Measurements from ENCODE around the gene SPATS2. TPM values are rescaled to one million over a fixed set of nuclear protein-coding genes. Genes with fewer than 3 reads are reported as not detected.
A peak's percentile ranks its signal among the peaks of the same experiment; 100 is the strongest.
"Not testable (repeated sequence)": the region's sequence is repeated elsewhere in the genome, so short reads cannot be mapped to it uniquely, and the experiment has no call there.

Gene SPATS2
- total RNA-seq, 2 experiments from 2014 or later = 6.1 to 6.4 TPM

- DNase-seq (no peak), ATAC-seq (ENCODE audit: poor library complexity) (no peak)
- Histone ChIP-seq H3K9me3 (ENCODE audit: control insufficient read depth in 1 of 2, insufficient read depth in 1 of 2, low read length in 2 of 2) (no peaks in the 10 kb centered on the region), H3K36me3 (ENCODE audit: insufficient read depth, low read length) (no peaks in the 10 kb centered on the region), H3K4me1 (ENCODE audit: insufficient read depth, low read length) (peaks cover 15% of the 10 kb centered on the region), H3K4me3 (ENCODE audit: low read length) (no peak overlapping the region), H3K27me3 (ENCODE audit: control insufficient read depth in 1 of 2, insufficient read depth in 2 of 2, low read length in 2 of 2) (no peaks in the 10 kb centered on the region), H3K27ac (ENCODE audit: low read depth in 1 of 2, low read length in 2 of 2) (no peak overlapping the region)
- Mint-ChIP-seq H3K4me1 (ENCODE audit: low read depth) (peaks cover 28% of the 10 kb centered on the region), H3K27me3 (no peaks in the 10 kb centered on the region), H3K36me3 (ENCODE audit: low read depth) (peaks cover 9% of the 10 kb centered on the region), H3K9me3 (no peaks in the 10 kb centered on the region), H3K4me3 (no peak overlapping the region), H3K27ac (peak overlapping the region; percentile 56)
- TF ChIP-seq CTCF (IDR thresholded peaks at IDR 0.05) = no peak
- intact Hi-C loops (cut with DNase I, micrococcal nuclease) = no loop called here
- POLR2A ChIA-PET = no interaction called here
- CTCF ChIA-PET = interaction anchor here (1.3 to 7.0 kb wide), 4 partner anchors 13 to 143 kb away, joined by 3 to 33 read pairs (median 5); partner anchors contain the start of gene DNAJC22
Observed at GRCh38 chr12:49370539-49370938, 3.3 kb downstream of the SPATS2 start.

GRCh38 chr12:49375406-49375805 is 8.1 kb downstream of the SPATS2 start:
- CTCF ChIA-PET = interaction anchor here (1.0 kb wide), 1 partner anchor 29 kb away, joined by 3 read pairs; no protein-coding TSS in a partner anchor
- TF ChIP-seq CTCF (IDR thresholded peaks at IDR 0.05) = no peak
- H3K27ac ChIP-seq (ENCODE audit: low read depth in 1 of 2, low read length in 2 of 2) = no peak overlapping the region

GRCh38 chr12:49377386-49377785 is 10.1 kb downstream of the SPATS2 start:
- Mint-ChIP-seq H3K9me3 (no peaks in the 10 kb centered on the region), H3K27me3 (no peaks in the 10 kb centered on the region), H3K4me1 (ENCODE audit: low read depth) (no peaks in the 10 kb centered on the region), H3K4me3 (no peak overlapping the region), H3K27ac (no peak overlapping the region), H3K36me3 (ENCODE audit: low read depth) (no peaks in the 10 kb centered on the region)
- Histone ChIP-seq H3K27ac (ENCODE audit: low read depth in 1 of 2, low read length in 2 of 2) (no peak overlapping the region), H3K4me3 (ENCODE audit: low read length) (no peak overlapping the region), H3K36me3 (ENCODE audit: insufficient read depth, low read length) (no peaks in the 10 kb centered on the region), H3K27me3 (ENCODE audit: control insufficient read depth in 1 of 2, insufficient read depth in 2 of 2, low read length in 2 of 2) (no peaks in the 10 kb centered on the region), H3K9me3 (ENCODE audit: control insufficient read depth in 1 of 2, insufficient read depth in 1 of 2, low read length in 2 of 2) (no peaks in the 10 kb centered on the region), H3K4me1 (ENCODE audit: insufficient read depth, low read length) (no peaks in the 10 kb centered on the region)
- TF ChIP-seq CTCF (IDR thresholded peaks at IDR 0.05) = no peak
- DNase-seq (no peak), ATAC-seq (ENCODE audit: poor library complexity) (no peak)
- intact Hi-C loops (cut with DNase I, micrococcal nuclease) = no loop called here
- POLR2A ChIA-PET = interaction anchor here (0.8 kb wide), 1 partner anchor 11 kb away, joined by 3 read pairs; no protein-coding TSS in a partner anchor
- CTCF ChIA-PET = interaction anchor here (0.9 to 1.2 kb wide), 2 partner anchors 19 to 35 kb away, joined by 3 to 4 read pairs; no protein-coding TSS in a partner anchor

More at GRCh38 chr12:49375406-49375805, 8.1 kb downstream of the SPATS2 start:
- intact Hi-C loops (cut with DNase I, micrococcal nuclease) = no loop called here
- H3K27me3 ChIP-seq (ENCODE audit: control insufficient read depth in 1 of 2, insufficient read depth in 2 of 2, low read length in 2 of 2) = no peaks in the 10 kb centered on the region
- Mint-ChIP-seq H3K27me3 (no peaks in the 10 kb centered on the region), H3K36me3 (ENCODE audit: low read depth) (no peaks in the 10 kb centered on the region), H3K4me1 (ENCODE audit: low read depth) (peaks cover 2% of the 10 kb centered on the region), H3K27ac (no peak overlapping the region), H3K9me3 (no peaks in the 10 kb centered on the region), H3K4me3 (no peak overlapping the region)
- no peaks in the 10 kb centered on the region for H3K9me3 ChIP-seq (ENCODE audit: control insufficient read depth in 1 of 2, insufficient read depth in 1 of 2, low read length in 2 of 2)
- POLR2A ChIA-PET = interaction anchor here (2.0 kb wide), 1 partner anchor 8 kb away, joined by 12 read pairs; the partner anchor contains the start of gene SPATS2
- H3K36me3 ChIP-seq (ENCODE audit: insufficient read depth, low read length) = no peaks in the 10 kb centered on the region
- ATAC-seq (ENCODE audit: poor library complexity) = no peak
- no peak for DNase-seq
- H3K4me3 ChIP-seq (ENCODE audit: low read length) = no peak overlapping the region
- no peaks in the 10 kb centered on the region for H3K4me1 ChIP-seq (ENCODE audit: insufficient read depth, low read length)

- H3K4me3 Mint-ChIP-seq; ATAC-seq (ENCODE audit: poor library complexity); H3K4me1 ChIP-seq (ENCODE audit: insufficient read depth, low read length); H3K36me3 Mint-ChIP-seq (ENCODE audit: low read depth); intact Hi-C loops (cut with DNase I, micrococcal nuclease); H3K27me3 Mint-ChIP-seq; H3K27ac ChIP-seq (ENCODE audit: low read depth in 1 of 2, low read length in 2 of 2); DNase-seq; H3K9me3 ChIP-seq (ENCODE audit: control insufficient read depth in 1 of 2, insufficient read depth in 1 of 2, low read length in 2 of 2); H3K27ac Mint-ChIP-seq; H3K4me1 Mint-ChIP-seq (ENCODE audit: low read depth); H3K27me3 ChIP-seq (ENCODE audit: control insufficient read depth in 1 of 2, insufficient read depth in 2 of 2, low read length in 2 of 2); H3K36me3 ChIP-seq (ENCODE audit: insufficient read depth, low read length); H3K9me3 Mint-ChIP-seq; H3K4me3 ChIP-seq (ENCODE audit: low read length): not testable (repeated sequence)
- ChIA-PET POLR2A (interaction anchor here (0.6 to 1.3 kb wide), 2 partner anchors 14 to 16 kb away, joined by 3 read pairs; no protein-coding TSS in a partner anchor), CTCF (interaction anchor here (0.9 kb wide), 1 partner anchor 23 kb away, joined by 3 read pairs; no protein-coding TSS in a partner anchor)
Observed at GRCh38 chr12:49380184-49380583, 12.9 kb downstream of the SPATS2 start.

All from CD4-positive, alpha-beta T cell (primary cell).